ENCODE results near the gene TVP23A. TPM values are rescaled to one million over a fixed set of nuclear protein-coding genes. Genes with fewer than 3 reads are reported as not detected.

The TVP23A gene
- total RNA-seq, 4 donors from 2014 or later = 1.1 to 3.3 TPM; not detected in 2

DNA sequence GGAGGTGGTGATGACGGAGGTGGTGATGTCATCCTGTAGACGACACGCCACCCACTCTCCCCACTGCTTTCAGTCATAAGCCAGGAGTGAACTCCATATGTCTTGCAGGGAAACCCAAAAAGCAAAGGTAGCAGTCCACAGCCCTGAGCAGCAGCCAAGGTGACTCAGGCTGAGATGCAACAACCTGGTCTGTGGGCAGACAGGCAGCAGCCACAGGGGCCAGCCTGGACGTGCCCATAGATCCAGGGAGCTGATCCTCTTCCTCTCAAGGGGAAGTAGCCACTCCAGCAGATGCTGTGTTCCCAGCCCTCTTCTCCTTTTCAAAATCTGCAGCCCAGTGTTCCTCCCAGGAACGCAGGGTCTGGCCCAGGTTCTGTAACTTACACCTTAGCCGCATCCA lies 41.1 kb upstream of the TVP23A start:
- DNase-seq = no peak
- no peak overlapping the region for H3K4me3 ChIP-seq
- H3K4me1 ChIP-seq = no peaks in the 10 kb centered on the region
- no peaks in the 10 kb centered on the region for H3K9me3 ChIP-seq
- no peaks in the 10 kb centered on the region for H3K36me3 ChIP-seq
- no peak for TF ChIP-seq POLR2A (IDR thresholded peaks at IDR 0.05)
- TF ChIP-seq, protein P1, sequence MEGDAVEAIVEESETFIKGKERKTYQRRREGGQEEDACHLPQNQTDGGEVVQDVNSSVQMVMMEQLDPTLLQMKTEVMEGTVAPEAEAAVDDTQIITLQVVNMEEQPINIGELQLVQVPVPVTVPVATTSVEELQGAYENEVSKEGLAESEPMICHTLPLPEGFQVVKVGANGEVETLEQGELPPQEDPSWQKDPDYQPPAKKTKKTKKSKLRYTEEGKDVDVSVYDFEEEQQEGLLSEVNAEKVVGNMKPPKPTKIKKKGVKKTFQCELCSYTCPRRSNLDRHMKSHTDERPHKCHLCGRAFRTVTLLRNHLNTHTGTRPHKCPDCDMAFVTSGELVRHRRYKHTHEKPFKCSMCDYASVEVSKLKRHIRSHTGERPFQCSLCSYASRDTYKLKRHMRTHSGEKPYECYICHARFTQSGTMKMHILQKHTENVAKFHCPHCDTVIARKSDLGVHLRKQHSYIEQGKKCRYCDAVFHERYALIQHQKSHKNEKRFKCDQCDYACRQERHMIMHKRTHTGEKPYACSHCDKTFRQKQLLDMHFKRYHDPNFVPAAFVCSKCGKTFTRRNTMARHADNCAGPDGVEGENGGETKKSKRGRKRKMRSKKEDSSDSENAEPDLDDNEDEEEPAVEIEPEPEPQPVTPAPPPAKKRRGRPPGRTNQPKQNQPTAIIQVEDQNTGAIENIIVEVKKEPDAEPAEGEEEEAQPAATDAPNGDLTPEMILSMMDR (IDR thresholded peaks at IDR 0.05) = no peak
- H3K27ac ChIP-seq = no peak overlapping the region
- H3K27me3 ChIP-seq = no peaks in the 10 kb centered on the region

GRCh38 chr16:10859020-10859419 lies 40.4 kb upstream of the TVP23A start:
- TF ChIP-seq, protein P1 (IDR thresholded peaks at IDR 0.05) = no peak
- no peak for TF ChIP-seq POLR2A (IDR thresholded peaks at IDR 0.05)
- Histone ChIP-seq H3K4me3 (no peak overlapping the region), H3K27me3 (no peaks in the 10 kb centered on the region), H3K27ac (no peak overlapping the region), H3K36me3 (no peaks in the 10 kb centered on the region), H3K9me3 (no peaks in the 10 kb centered on the region), H3K4me1 (no peaks in the 10 kb centered on the region)
- no peak for DNase-seq

DNA sequence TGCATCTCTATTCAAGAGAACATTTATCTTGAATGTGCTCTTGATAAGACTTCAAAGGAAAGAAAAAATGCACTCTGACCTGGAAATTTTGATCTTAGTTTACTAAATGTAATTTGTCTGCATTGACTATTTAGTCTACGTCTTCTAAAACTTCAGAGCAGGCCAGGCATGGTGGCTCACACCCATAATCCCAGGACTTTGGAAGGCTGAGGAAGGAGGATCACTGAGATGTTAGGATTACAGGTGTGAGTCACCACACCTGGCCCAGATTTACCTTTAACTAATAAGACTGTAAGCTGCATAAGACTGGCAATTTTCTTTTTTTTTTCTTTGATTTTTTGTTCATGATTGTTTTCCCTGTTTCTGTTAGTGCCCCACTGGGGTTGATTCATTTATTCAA lies 39.6 kb upstream of the TVP23A start:
- Histone ChIP-seq H3K27ac (no peak overlapping the region), H3K27me3 (no peaks in the 10 kb centered on the region), H3K36me3 (no peaks in the 10 kb centered on the region), H3K4me1 (no peaks in the 10 kb centered on the region), H3K9me3 (no peaks in the 10 kb centered on the region), H3K4me3 (no peak overlapping the region)
- DNase-seq = peak in 1 of 3 donors; percentile 58
- no peak for TF ChIP-seq POLR2A (IDR thresholded peaks at IDR 0.05)
- TF ChIP-seq, protein P1 (IDR thresholded peaks at IDR 0.05) = no peak

DNA sequence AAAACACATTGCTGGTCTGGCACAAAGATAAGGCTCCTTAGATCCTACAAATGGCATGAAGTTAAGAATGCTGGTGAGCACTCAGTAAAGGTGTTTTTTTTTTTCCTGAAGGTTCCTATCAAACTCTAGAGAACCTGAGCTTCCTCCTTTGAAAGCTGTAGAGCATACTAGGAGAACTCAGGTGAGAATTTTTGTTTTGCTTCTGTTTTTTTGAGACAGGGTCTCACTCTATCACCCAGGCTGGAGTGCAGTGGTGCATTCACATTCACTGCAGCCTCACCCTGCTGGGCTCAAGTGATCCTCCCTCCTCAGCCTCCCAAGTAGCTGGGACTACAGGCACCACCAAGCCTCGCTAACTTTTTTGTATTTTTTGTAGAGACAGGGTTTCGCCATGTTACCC lies 37.4 kb upstream of the TVP23A start:
- no peaks in the 10 kb centered on the region for H3K4me1 ChIP-seq
- H3K27me3 ChIP-seq = no peaks in the 10 kb centered on the region
- no peaks in the 10 kb centered on the region for H3K9me3 ChIP-seq
- no peaks in the 10 kb centered on the region for H3K36me3 ChIP-seq
- no peak for TF ChIP-seq POLR2A (IDR thresholded peaks at IDR 0.05)
- TF ChIP-seq, protein P1 (IDR thresholded peaks at IDR 0.05) = no peak
- no peak overlapping the region for H3K4me3 ChIP-seq
- DNase-seq = no peak
- no peak overlapping the region for H3K27ac ChIP-seq

GRCh38 chr16:10852948-10853347 lies 34.4 kb upstream of the TVP23A start:
- H3K27me3 ChIP-seq = no peaks in the 10 kb centered on the region
- TF ChIP-seq, protein P1 (IDR thresholded peaks at IDR 0.05) = no peak
- no peak for TF ChIP-seq POLR2A (IDR thresholded peaks at IDR 0.05)
- no peak for DNase-seq
- no peak overlapping the region for H3K27ac ChIP-seq
- no peaks in the 10 kb centered on the region for H3K4me1 ChIP-seq
- H3K36me3 ChIP-seq = no peaks in the 10 kb centered on the region
- no peaks in the 10 kb centered on the region for H3K9me3 ChIP-seq
- H3K4me3 ChIP-seq = no peak overlapping the region

GRCh38 chr16:10852286-10852685 lies 33.7 kb upstream of the TVP23A start:
- no peak overlapping the region for H3K4me3 ChIP-seq
- no peaks in the 10 kb centered on the region for H3K27me3 ChIP-seq
- H3K36me3 ChIP-seq = no peaks in the 10 kb centered on the region
- DNase-seq = no peak
- no peak for TF ChIP-seq POLR2A (IDR thresholded peaks at IDR 0.05)
- TF ChIP-seq, protein P1 (IDR thresholded peaks at IDR 0.05) = no peak
- H3K4me1 ChIP-seq = no peaks in the 10 kb centered on the region
- H3K27ac ChIP-seq = no peak overlapping the region
- no peaks in the 10 kb centered on the region for H3K9me3 ChIP-seq

Data from Peyer's patch (tissue), 4 donors.